Measurements from ENCODE around the gene SH2D3C.

The SH2D3C gene

GRCh38 chr9:127778280-127779135, at the start of gene SH2D3C:
Gene SH2D3C (minus strand): TSS chr9:127778666. CDS start chr9:127778627, 39 bp downstream.
- H3K4me3 ChIP-seq (ENCODE audit: low read depth, low read length): peak within 1 kb of the TSS; percentile 56
- TF ChIP-seq CTCF (IDR thresholded peaks at IDR 0.05; ENCODE audit: insufficient read depth, low read depth, low read length, missing control alignments): no peak
- peak; percentile 59 for DNase-seq (ENCODE audit: low read depth)

GRCh38 chr9:127826253-127826913, 47.9 kb upstream of the SH2D3C start:
- no peak overlapping the region for H3K4me3 ChIP-seq (ENCODE audit: low read depth, low read length)
- TF ChIP-seq CTCF (IDR thresholded peaks at IDR 0.05; ENCODE audit: insufficient read depth, low read depth, low read length, missing control alignments): no peak

GRCh38 chr9:127825319-127826051, 47.0 kb upstream of the SH2D3C start:
- DNase-seq (ENCODE audit: low read depth): no peak
- no peak overlapping the region for H3K4me3 ChIP-seq (ENCODE audit: low read depth, low read length)
- TF ChIP-seq CTCF (IDR thresholded peaks at IDR 0.05; ENCODE audit: insufficient read depth, low read depth, low read length, missing control alignments): peak; percentile 19

More at GRCh38 chr9:127826253-127826913, 47.9 kb upstream of the SH2D3C start:
- DNase-seq (ENCODE audit: low read depth): no peak

- no peak overlapping the region for H3K4me3 ChIP-seq (ENCODE audit: low read depth, low read length)
- no peak for TF ChIP-seq CTCF (IDR thresholded peaks at IDR 0.05; ENCODE audit: insufficient read depth, low read depth, low read length, missing control alignments)
- no peak for DNase-seq (ENCODE audit: low read depth)
Observed at GRCh38 chr9:127822108-127822507, 43.6 kb upstream of the SH2D3C start.

- no peak overlapping the region for H3K4me3 ChIP-seq (ENCODE audit: low read depth, low read length)
- no peak for TF ChIP-seq CTCF (IDR thresholded peaks at IDR 0.05; ENCODE audit: insufficient read depth, low read depth, low read length, missing control alignments)
- DNase-seq (ENCODE audit: low read depth): no peak
Observed at GRCh38 chr9:127818574-127818973, 40.1 kb upstream of the SH2D3C start.

GRCh38 chr9:127817881-127818434, 39.5 kb upstream of the SH2D3C start:
- no peak overlapping the region for H3K4me3 ChIP-seq (ENCODE audit: low read depth, low read length)
- TF ChIP-seq CTCF (IDR thresholded peaks at IDR 0.05; ENCODE audit: insufficient read depth, low read depth, low read length, missing control alignments): no peak
- no peak for DNase-seq (ENCODE audit: low read depth)
